Stimulated activated naive CD8-positive, alpha-beta T cell treated with anti-CD3 and anti-CD28 coated beads, Interleukin-15, Interleukin-2, amounts not matched to agents 100 ng/mL and 50 ng/mL, for 24 hours (primary cell): Measurements from ENCODE around the gene CEBPA.

Experiments
- H3K27ac Mint-ChIP-seq: one replicate; pipeline ENCODE4 v1.8.0; 2021; ENCODE audit warnings: mild to moderate bottlenecking, mixed read lengths
- H3K27me3 Mint-ChIP-seq: one replicate; pipeline ENCODE4 v1.8.0; 2021; ENCODE audit warnings: mixed read lengths
- H3K36me3 Mint-ChIP-seq: one replicate; pipeline ENCODE4 v1.8.0; 2021; ENCODE audit warnings: low read depth, mixed read lengths
- H3K4me1 Mint-ChIP-seq: one replicate; pipeline ENCODE4 v1.8.0; 2021; ENCODE audit warnings: low read depth, mixed read lengths
- H3K4me3 Mint-ChIP-seq: one replicate; pipeline ENCODE4 v1.8.0; 2021; ENCODE audit warnings: mild to moderate bottlenecking, mixed read lengths
- H3K9me3 Mint-ChIP-seq: one replicate; pipeline ENCODE4 v1.8.0; 2021; ENCODE audit warnings: mixed read lengths

Gene CEBPA

DNA sequence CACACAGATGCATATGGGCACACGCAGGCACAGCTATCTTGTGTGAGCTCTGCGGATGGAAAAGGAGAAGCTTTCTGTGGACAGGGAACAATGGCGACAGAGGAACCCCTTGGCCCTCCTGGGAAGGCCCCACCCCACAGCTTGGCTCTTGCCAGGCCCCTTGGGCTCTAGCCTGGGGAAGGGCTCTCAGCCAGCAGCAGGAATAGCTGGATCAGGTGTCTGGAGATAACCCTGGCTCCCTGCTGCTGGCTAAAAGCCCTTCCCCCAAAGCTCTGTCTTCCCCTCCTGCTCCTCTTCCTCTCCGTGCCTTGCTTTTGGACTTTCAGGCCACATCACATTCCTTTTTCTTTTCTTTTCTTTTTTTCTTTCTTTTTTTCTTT lies 24.3 kb downstream of the CEBPA start:
- H3K4me3 Mint-ChIP-seq: no peak overlapping the region
- no peak overlapping the region for H3K27ac Mint-ChIP-seq
- no peaks in the 10 kb centered on the region for H3K9me3 Mint-ChIP-seq
- H3K36me3 Mint-ChIP-seq: no peaks in the 10 kb centered on the region
- H3K27me3 Mint-ChIP-seq: no peaks in the 10 kb centered on the region
- peaks cover 16% of the 10 kb centered on the region for H3K4me1 Mint-ChIP-seq

DNA sequence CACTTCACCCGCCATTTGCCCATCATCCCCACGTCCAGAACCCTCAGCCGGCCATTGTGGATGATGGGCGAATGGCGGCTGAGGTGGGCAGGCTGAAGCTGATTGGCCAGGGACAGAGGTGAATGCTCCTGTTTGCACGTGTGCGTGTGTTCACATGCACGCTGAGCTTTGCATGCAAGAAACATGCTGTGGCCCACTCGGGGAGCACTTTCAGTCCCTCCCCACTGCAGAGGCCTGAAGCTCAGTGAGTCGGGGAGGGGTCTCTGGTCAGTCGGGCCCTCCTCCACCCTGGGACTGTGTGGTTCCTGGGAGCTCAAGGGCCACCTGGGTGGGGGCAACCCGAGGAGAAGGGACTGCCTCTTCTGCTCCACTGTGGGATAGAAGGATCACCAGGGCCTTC lies 24.9 kb downstream of the CEBPA start:
- no peak overlapping the region for H3K4me3 Mint-ChIP-seq
- no peak overlapping the region for H3K27ac Mint-ChIP-seq
- no peaks in the 10 kb centered on the region for H3K36me3 Mint-ChIP-seq
- no peaks in the 10 kb centered on the region for H3K9me3 Mint-ChIP-seq
- no peaks in the 10 kb centered on the region for H3K27me3 Mint-ChIP-seq
- H3K4me1 Mint-ChIP-seq: peaks cover 16% of the 10 kb centered on the region

DNA sequence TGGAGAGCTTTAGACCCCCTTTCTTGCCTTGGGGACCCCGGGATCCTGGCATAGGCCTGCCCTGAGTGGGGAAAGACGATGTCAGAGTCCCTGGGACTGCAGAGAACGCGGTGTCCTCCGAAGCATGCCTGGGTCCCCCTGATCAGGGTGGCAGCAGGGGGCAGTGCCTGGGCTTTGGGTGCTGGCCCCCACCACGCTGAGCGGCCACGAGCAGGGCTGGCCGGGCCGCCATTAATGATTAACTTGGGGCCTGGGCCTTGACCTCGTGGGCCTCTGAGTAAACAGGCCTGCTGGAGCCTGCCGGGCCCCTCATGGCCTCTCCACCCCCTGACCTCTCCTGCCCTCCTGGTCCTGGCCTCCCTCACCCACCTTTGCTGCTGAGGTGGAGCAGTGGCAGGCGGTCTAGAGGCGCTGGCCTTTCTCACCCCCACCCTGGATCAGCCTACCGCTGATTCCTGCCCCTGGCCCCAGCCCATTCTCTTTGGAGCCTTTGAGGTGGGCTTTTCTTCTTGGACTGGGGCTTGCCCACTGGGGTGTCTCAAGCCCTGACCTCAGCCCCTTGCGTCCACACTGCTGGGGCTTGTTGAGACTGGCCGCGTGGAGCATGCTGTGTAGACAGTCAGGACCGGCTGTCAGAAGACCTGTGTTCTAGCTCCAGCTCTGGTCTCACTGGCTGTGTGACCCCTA lies 26.3 kb downstream of the CEBPA start:
- Mint-ChIP-seq H3K9me3 (no peaks in the 10 kb centered on the region), H3K4me1 (peaks cover 16% of the 10 kb centered on the region), H3K27ac (no peak overlapping the region), H3K4me3 (no peak overlapping the region), H3K36me3 (no peaks in the 10 kb centered on the region), H3K27me3 (no peaks in the 10 kb centered on the region)

DNA sequence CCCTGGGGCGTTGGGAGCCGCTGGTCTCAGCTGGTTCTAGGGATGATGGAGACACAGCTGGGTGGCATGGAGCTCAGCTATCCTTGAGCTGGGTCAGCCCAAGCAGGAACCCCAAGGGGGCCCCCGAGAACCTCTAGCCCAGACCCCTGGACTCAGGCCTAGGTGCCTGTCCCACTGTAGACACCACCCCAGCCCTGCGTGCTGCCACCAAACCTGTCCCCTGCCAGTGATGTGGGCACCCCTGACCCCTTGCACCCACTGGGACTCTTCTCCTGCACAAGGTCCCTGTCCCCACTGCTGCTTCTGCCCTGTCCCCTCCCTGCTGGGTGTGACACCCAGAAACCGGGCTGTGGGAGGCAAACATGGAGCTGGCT lies 26.8 kb downstream of the CEBPA start:
- H3K4me3 Mint-ChIP-seq: no peak overlapping the region
- H3K9me3 Mint-ChIP-seq: no peaks in the 10 kb centered on the region
- no peaks in the 10 kb centered on the region for H3K27me3 Mint-ChIP-seq
- no peak overlapping the region for H3K27ac Mint-ChIP-seq
- H3K36me3 Mint-ChIP-seq: no peaks in the 10 kb centered on the region
- H3K4me1 Mint-ChIP-seq: peaks cover 13% of the 10 kb centered on the region

DNA sequence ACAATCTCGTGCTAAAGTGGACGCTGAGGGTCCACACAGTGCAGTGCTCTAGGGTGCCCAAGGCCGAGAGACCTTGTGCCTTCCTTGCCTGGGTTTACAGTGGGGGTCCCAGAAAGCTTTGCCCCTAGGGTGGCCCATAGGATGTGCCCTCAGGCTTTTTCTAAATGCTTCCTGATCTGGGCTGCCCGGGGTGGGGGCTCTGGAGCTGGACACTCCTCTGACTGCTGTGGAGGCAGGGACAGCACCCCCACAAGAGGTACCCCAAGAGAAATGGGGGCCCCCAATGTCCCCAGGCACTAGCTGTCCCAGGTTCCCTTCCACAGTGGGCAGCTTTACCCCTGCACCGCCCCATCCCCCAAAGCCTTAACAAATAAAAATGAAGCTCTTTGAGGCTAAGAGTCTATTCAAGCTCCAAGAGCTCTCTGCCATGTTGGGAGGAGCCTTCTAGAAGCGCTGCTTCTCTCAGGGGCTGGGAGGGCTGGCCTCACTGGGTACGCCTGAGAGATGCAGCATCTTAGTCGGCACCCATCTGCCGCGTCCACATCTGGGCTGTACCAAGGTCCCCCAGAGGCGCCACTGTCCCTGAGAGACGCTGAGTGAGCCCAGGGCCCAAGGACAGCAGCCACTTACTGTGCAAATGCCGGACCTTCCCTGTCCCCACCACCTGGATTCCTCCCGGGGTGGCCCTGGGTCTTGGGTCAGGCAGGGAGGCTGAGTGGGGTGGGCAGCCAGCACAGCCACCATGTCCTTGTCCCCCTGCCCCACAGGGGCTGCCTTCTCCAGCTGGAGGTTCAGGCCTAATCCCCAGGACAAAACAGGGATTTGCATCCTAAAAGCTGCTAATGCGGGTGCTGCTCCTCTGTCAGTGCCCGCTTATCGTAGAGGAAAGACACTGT lies 27.4 kb downstream of the CEBPA start:
- H3K36me3 Mint-ChIP-seq: no peaks in the 10 kb centered on the region
- no peaks in the 10 kb centered on the region for H3K27me3 Mint-ChIP-seq
- no peak overlapping the region for H3K4me3 Mint-ChIP-seq
- no peak overlapping the region for H3K27ac Mint-ChIP-seq
- H3K4me1 Mint-ChIP-seq: peaks cover 6% of the 10 kb centered on the region
- no peaks in the 10 kb centered on the region for H3K9me3 Mint-ChIP-seq

DNA sequence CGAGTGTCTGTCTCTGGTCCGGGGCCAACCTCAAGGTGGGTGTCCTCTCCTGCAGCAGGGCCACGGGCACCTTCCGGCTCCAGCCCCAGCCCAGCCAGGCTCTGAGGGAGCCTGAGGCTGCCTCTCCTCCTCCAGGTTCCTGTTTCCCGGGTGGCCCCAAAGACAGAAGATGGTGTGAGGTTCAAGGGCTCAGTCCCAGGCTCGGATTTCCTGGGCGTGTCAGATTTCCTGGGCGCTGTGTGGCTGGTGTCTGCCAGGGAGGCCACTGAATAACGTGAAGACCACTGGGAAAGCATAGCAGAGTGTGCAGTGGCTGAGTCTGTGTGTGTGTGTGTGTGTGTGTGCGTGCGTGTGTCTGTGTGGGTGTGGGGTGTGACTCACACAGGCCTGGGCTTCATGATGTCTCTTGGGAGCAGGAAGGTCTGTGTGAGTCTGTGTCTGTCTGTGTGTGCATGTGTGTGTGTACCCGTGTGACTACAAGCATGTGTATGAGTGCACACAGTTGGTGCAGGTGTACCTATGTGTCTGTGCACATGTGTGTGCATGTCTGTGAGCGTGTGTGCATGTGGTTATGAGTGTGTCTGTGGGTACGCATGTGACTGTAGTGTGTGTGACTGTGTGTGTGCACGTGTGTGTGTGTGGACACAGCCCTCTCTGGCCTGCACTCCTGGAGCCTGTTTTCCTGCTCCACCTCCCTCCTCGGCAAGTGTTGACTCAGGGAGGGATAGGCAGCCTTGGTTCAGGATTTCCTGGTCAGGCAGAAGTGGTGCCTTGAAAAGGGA lies 28.3 kb downstream of the CEBPA start:
- no peaks in the 10 kb centered on the region for H3K9me3 Mint-ChIP-seq
- H3K4me1 Mint-ChIP-seq: peaks cover 4% of the 10 kb centered on the region
- H3K36me3 Mint-ChIP-seq: no peaks in the 10 kb centered on the region
- H3K4me3 Mint-ChIP-seq: no peak overlapping the region
- H3K27ac Mint-ChIP-seq: no peak overlapping the region
- no peaks in the 10 kb centered on the region for H3K27me3 Mint-ChIP-seq

DNA sequence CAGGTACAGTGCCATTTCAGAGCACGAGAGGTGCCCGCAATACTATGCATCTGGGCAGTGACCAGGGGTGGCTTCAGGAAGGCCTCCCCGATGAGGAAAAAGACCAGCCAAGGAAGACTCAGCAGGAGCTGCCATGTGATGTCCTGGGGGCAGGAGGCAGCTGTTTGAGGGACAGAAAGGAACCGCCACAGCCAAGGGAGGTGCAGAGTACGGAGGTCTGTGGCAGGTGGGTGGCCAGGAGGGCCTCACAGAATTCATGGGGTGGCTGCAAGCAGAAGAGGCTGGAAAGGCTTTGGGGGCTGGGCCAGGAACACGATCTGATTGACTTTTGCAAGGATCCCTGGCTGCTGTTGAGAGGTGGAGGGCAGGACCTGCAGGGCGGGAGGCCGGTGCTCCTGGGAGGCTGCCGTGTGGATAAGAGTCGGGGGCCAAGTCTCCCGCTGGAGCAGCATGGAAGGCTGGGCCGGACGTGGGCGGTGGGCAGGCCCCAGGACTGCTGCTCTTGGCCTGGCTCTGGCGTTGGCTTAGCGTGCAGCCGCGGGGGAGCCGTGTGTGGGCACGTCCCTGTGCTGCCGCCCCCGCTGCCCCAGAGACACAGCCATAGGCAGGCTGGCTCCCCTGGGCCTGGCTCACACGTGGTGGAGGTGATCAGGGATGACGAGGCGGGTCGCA lies 29.1 kb downstream of the CEBPA start:
- Mint-ChIP-seq H3K9me3 (no peaks in the 10 kb centered on the region), H3K4me1 (peaks cover 4% of the 10 kb centered on the region), H3K27ac (no peak overlapping the region), H3K27me3 (no peaks in the 10 kb centered on the region), H3K36me3 (no peaks in the 10 kb centered on the region), H3K4me3 (no peak overlapping the region)

DNA sequence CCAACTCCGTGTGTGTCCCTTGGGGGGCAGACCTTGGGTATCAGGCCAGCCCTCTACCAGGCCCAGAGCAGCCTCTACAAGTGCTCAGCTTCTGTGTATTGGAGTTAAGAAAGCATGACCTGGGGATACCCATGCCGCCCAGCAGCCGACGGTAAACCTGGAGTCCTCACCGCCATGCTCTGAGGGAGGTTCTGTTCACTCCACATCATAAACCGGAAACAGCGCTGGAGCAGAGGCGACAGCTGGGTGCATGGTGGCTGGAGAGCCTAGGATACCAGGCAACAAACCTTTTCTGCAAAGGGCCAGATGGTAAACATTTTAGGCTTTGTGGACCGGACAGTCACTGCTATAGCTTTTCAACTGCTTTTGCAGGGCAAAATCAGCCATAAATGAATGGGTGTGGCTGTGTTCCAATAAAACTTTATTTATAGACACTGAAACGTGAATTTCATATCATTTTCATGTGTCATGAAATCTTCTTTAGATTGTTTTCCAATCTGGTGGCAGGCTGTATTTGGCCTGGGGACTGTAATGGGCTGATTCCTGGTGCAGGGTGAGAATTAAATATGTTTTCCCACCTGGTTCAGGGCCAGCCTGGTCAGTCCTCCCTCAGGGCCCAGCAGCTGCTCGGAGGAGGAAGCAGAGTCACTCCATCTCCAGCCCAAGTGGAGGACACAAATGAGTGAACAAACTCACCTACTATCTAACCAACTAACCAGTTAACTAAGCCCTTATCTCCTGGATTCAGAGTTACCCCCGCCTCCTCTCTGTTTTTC lies 30.9 kb downstream of the CEBPA start:
- H3K4me3 Mint-ChIP-seq: no peak overlapping the region
- no peaks in the 10 kb centered on the region for H3K27me3 Mint-ChIP-seq
- H3K36me3 Mint-ChIP-seq: no peaks in the 10 kb centered on the region
- peaks cover 4% of the 10 kb centered on the region for H3K4me1 Mint-ChIP-seq
- H3K27ac Mint-ChIP-seq: no peak overlapping the region
- no peaks in the 10 kb centered on the region for H3K9me3 Mint-ChIP-seq

DNA sequence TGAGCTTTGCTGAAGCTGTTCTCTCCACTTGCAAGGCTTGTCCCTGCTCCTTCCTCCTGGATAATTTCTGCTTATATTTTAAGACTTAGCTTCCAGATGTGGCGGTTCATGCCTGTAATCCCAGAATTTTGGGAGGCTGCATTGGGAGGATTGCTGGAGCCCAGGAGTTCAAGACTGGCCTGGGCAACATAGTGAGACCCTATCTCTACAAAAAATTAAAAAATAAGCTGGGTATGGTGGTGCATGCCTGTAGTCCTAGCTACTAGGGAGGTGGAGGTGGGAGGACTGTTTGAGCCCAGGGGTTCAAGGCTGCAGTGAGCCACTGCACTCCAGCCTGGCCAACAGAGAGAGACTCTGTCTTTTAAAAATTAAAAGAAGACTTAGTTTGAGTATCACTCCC lies 31.6 kb downstream of the CEBPA start:
- Mint-ChIP-seq H3K9me3 (no peaks in the 10 kb centered on the region), H3K36me3 (no peaks in the 10 kb centered on the region), H3K4me1 (peaks cover 4% of the 10 kb centered on the region), H3K27me3 (no peaks in the 10 kb centered on the region), H3K27ac (no peak overlapping the region), H3K4me3 (no peak overlapping the region)

DNA sequence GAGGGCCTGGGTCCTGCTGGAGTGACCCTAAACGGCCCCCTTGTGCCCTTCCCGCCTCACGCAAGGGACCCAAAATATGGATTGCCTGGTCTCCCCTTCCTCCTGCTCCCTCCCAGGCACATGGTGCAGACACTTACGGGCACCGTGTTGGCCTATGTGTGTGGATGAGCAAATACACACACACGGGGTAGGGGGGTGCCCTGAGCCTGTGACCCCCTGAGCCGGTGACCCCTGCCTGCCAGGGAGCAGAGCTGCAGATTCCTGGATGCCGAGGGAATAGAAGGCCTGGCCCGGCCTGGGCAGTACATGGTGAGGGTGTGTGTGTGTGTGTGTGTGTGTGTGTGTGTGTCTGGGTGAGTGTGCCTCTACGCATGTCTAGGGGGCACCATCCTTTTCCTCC lies 33.3 kb downstream of the CEBPA start:
- H3K4me3 Mint-ChIP-seq: no peak overlapping the region
- no peaks in the 10 kb centered on the region for H3K9me3 Mint-ChIP-seq
- H3K36me3 Mint-ChIP-seq: no peaks in the 10 kb centered on the region
- no peaks in the 10 kb centered on the region for H3K27me3 Mint-ChIP-seq
- peaks cover 2% of the 10 kb centered on the region for H3K4me1 Mint-ChIP-seq
- no peak overlapping the region for H3K27ac Mint-ChIP-seq

DNA sequence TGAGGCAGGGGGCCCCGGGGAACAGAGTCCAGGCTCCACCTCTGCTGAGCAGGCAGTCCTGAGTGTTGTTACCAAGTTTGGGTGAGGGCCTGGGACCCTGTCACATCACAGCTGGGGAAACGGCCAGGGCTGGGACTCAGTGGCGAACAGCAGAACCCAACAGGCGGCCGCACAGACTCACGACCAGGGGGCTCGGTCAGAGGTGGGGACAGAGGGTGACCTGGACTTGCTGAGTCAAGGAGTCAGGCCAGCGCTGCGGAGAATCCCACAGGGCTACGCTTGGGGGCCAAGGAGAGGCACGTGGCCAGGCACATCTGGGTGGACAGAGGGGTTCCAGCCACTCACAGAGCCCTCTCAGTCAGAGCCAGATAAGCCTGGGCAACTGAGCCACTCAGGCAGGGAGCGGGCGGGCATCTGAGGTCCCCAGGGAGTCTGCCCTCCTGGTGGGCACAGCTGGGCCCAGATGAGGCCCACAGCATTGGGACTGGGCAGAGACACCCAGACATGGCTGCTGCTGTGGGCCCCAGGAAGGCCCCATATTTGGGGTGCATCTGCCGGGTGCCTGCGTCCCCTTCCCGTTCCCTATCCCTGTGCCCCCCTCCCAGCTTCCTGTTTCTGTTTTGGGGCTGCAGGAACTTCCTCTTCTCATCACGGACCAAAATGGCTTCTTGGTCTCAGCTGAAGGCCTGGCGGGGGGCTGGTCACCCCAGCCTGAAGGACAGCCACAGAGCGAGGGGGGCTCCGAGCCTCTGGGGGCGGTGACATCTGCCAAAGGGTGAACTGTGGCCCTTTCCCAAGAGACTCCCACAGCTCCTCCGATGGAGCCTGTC lies 34.0 kb downstream of the CEBPA start:
- Mint-ChIP-seq H3K9me3 (no peaks in the 10 kb centered on the region), H3K4me3 (no peak overlapping the region), H3K27me3 (no peaks in the 10 kb centered on the region), H3K27ac (no peak overlapping the region), H3K36me3 (no peaks in the 10 kb centered on the region), H3K4me1 (no peaks in the 10 kb centered on the region)

DNA sequence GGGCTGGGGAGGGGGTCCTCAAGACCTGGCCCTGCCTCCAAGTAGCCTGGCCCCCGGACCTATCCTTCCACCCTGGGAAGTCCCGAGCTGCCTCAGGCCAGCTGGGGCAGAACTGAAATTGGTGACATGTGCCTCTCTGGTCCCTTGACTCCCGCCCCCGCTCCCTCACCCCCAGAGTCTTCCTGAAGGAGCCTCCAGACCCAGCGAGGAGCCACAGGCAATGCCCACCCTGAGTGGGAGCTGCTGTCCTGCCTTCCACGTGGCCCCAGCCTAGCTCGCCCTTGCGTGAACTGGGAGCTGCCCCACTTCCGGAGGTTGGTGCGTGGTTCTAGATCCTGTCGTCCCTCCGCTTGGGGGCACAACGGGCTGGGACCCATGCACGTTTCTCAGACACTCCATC lies 34.6 kb downstream of the CEBPA start:
- Mint-ChIP-seq H3K27me3 (peaks cover under 1% of the 10 kb centered on the region), H3K9me3 (no peaks in the 10 kb centered on the region), H3K4me1 (no peaks in the 10 kb centered on the region), H3K27ac (no peak overlapping the region), H3K4me3 (no peak overlapping the region), H3K36me3 (no peaks in the 10 kb centered on the region)

DNA sequence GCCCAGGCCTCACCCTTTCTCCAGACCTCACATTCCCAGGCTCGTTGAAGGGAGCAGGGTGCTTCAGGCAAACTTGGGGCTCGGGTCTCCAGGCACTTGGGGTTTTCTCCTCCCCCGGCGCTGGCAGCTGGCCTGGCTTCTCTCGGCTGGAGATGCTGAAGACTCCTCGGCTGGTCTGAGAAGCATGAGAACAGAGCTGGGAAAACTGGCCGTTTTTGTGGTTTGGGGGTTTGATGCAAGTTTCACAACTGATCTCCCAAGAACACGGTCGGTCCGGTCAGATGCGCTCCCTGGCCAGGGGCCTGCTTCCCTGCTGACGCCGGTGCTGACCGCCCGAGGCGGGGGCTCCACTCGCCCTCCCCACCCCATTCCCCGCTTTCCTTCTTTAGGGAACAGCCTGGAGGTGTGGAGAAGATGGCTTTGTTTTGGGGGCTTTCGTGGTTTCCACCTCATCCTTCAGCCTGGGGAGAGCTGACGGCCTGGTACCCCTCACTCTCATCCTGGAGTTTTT lies 35.3 kb downstream of the CEBPA start:
- H3K9me3 Mint-ChIP-seq: no peaks in the 10 kb centered on the region
- peaks cover 6% of the 10 kb centered on the region for H3K27me3 Mint-ChIP-seq
- H3K27ac Mint-ChIP-seq: no peak overlapping the region
- H3K36me3 Mint-ChIP-seq: no peaks in the 10 kb centered on the region
- H3K4me3 Mint-ChIP-seq: no peak overlapping the region
- H3K4me1 Mint-ChIP-seq: no peaks in the 10 kb centered on the region
